ENCODE results near the gene SCGB2B2.

DNA sequence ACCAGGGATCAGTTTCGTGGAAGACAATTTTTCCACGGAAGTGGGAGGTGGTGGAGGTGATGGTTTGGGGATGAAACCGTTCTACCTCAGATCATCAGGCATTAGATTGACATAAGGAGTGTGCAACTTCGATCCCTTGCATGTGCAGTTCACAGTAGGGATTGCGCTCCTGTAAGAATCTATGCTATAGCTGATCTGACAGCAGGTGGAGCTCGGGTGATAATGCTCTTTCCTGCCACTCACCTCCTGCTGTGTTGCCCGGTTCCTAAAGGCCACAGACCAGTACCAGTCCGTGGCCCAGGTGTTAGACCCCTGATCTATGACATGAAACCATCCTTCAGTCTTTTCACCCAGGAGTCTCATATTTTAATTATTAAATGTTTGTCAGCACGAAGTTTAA, 4.5 kb upstream of the SCGB2B2 start:
- TF ChIP-seq, protein P1, sequence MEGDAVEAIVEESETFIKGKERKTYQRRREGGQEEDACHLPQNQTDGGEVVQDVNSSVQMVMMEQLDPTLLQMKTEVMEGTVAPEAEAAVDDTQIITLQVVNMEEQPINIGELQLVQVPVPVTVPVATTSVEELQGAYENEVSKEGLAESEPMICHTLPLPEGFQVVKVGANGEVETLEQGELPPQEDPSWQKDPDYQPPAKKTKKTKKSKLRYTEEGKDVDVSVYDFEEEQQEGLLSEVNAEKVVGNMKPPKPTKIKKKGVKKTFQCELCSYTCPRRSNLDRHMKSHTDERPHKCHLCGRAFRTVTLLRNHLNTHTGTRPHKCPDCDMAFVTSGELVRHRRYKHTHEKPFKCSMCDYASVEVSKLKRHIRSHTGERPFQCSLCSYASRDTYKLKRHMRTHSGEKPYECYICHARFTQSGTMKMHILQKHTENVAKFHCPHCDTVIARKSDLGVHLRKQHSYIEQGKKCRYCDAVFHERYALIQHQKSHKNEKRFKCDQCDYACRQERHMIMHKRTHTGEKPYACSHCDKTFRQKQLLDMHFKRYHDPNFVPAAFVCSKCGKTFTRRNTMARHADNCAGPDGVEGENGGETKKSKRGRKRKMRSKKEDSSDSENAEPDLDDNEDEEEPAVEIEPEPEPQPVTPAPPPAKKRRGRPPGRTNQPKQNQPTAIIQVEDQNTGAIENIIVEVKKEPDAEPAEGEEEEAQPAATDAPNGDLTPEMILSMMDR (IDR thresholded peaks at IDR 0.05) = no peak
- TF ChIP-seq POLR2AphosphoS5 (IDR thresholded peaks at IDR 0.05) = no peak
- no peak for TF ChIP-seq POLR2A (IDR thresholded peaks at IDR 0.05)
